Subcutaneous adipose tissue (tissue), 4 donors: ENCODE data around the gene LIN28A. TPM values are rescaled to one million over a fixed set of nuclear protein-coding genes. Genes with fewer than 3 reads are reported as not detected.

Source experiments
- total RNA-seq, 4 donors: library from RNA; depleted of rRNA; stranded (reverse); fragments of >200 nt; gene quantifications; one replicate each; pipeline ENCODE4 v1.1.0, GENCODE V29; 2016
- TF ChIP-seq, protein P1 (sequence below): fragments of 450-650 bp; IDR thresholded peaks from one replicate; pipeline ENCODE4 v1.5.1; 2016; ENCODE audit warnings: low read depth, mild to moderate bottlenecking, control low read depth, antibody characterized with exemption, moderate library complexity

LIN28A gene
- total RNA-seq, 4 donors from 2014 or later = not detected

DNA sequence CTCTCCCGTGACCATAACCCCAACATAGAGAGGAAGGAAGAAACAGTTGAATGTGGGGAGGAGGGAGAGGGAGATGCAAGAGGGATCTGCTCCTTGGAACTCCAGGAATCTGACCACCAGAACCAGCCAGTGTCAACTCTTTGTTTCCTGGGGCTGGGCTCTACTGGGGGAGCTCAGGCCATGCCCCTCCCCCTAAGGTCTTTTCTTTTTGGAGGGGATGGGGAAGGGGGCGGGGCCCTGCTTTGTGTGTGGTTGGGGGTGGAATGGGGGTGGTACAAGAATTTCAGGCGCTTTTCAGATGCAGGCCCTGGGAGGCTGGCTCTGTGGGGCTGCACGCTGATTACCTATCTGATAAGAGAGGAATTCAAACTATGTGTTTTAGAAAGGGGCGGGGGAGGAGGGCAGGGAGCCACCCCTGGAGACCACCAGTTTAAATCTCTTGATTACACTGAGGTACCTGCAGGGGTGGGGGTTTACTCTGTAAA lies 8.3 kb downstream of the LIN28A start:
- TF ChIP-seq, protein P1, sequence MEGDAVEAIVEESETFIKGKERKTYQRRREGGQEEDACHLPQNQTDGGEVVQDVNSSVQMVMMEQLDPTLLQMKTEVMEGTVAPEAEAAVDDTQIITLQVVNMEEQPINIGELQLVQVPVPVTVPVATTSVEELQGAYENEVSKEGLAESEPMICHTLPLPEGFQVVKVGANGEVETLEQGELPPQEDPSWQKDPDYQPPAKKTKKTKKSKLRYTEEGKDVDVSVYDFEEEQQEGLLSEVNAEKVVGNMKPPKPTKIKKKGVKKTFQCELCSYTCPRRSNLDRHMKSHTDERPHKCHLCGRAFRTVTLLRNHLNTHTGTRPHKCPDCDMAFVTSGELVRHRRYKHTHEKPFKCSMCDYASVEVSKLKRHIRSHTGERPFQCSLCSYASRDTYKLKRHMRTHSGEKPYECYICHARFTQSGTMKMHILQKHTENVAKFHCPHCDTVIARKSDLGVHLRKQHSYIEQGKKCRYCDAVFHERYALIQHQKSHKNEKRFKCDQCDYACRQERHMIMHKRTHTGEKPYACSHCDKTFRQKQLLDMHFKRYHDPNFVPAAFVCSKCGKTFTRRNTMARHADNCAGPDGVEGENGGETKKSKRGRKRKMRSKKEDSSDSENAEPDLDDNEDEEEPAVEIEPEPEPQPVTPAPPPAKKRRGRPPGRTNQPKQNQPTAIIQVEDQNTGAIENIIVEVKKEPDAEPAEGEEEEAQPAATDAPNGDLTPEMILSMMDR = no peak

DNA sequence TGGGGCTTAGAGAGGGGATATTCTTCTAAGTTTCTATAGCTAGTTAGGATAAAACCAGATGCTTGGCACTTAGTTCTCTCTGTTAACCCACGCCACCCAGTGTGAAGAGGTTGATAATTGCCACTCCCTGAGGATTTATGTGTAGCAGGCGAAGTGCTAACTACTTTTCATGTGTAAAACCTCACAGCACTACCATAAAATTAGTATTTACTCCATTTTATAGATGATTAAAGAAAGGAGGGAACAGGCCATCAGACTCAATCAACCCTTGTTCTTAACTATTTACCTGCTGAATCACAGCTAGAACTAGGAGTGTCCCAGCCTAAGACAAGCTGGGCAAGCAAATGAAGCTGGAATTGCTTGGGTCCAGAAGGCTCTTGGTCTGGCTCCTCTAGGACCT lies 8.9 kb downstream of the LIN28A start:
- TF ChIP-seq, protein P1 = no peak

DNA sequence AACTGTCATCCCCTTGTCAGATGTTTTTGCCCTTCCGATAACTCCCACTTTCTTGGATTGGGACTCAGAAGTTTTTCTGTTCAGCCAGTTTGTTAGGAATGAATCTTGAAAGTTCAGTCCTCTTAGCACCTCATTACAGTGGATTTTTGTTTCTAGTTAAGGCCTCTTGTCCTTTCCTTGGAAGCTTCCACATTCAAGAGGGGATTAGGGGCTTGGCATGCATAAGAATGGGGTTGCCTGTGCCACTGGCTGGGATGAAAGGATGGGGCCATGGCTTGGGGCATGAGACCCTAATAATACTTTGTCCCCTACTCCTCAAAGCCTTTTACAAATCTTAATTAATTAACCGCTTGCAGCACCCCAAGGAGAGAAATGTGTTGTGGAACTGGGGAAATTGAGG lies 19.1 kb downstream of the LIN28A start:
- TF ChIP-seq, protein P1 = no peak

DNA sequence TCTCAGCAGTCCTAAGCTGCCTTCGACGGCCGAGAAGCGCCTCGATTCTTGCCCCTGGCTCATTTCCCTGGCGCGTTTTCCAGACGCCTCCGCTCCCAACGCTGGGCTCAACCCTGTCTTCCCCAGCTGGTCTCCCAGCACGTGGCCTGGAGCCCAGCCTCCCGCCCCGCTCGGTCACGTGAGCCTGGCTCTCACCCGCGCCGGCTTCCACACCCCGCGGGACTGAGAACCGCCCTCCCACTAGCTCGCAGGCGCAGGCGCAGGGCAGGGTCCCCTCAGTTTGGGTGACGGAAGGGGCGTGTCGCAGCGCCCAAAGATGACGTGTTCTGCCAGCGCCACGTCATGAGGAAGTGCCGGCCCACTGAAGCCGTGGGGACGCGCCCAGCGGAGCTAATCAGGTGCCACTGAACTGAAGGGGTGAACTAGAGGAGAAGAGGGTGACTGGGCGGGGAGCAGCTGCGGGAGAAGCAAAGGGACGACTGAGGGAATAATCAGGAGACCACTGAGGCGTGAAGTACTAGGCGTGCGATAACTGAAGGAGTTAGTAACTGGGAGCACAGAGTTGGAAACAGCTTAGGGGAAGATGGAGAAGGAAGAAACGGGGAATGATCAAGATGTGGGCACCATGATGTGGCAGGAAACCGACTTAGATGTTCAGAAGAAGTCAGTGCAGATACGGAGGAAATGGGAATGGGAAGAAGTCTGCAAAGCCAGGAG lies 21.5 kb downstream of the LIN28A start, which contains the start of gene DHDDS:
DHDDS (plus strand) TSS at position 343 of the 717 bp plus-strand sequence. CDS start 625 bp downstream, outside the sequence.
- TF ChIP-seq, protein P1 = no peak

DNA sequence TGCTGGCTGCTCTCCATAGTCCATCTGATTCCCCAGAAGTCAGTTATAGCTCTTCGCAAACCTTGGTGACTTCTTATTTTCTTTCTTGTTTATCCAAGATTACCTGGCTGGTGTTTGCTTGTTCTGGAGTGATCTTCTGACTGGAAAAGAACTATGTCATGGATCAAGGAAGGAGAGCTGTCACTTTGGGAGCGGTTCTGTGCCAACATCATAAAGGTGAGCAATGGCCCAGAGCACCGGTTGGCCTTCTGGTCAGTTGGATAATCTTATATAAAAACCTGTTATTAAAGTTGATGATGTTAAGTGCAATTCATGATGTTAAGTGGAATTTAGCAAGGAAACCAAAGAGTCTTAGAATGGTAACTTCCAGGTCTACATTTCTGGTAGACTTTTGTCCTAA lies 22.2 kb downstream of the LIN28A start:
- TF ChIP-seq, protein P1 = no peak

DNA sequence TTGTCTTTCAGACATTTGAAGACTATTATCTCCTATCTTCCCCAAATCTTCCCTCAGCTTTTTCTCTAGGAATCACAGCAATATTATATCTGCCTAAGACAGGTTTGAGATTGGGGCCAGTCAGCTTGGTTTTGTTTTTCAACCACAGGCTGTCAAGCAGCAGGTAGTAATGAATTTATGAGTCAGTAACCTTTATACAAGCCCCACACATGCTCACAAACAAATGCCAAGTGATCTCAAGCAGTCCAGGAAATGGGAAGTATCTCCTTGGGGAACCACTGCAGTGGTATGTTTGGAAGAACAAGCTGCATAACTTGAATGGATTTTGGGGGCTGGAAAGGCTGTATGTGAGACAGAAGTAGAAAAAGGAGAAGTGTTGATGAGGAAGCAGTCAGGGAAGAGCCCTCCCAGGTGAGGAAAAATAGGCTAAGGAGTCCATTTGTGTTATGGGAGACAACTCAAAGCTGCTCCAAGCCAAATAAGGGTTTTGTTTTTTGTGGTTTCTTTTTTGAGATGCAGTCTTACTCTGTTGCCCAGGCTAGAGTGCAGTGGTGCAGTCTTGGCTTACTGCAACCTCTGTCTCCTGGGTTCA lies 23.6 kb downstream of the LIN28A start:
- TF ChIP-seq, protein P1 = no peak

DNA sequence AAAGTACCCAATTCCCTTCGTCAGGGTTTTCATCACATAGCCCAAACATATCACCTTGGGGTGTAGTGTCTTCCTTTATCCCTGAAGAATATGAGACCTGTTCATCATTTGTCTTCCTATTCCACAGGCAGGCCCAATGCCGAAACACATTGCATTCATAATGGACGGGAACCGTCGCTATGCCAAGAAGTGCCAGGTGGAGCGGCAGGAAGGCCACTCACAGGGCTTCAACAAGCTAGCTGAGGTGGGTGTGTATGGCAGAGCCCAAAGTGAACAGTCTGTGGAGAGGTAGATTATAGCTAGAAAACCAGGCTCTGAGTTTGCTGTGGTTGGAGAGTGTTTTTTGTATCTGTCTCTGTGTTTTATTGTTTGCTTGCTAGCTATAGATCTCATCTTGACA lies 27.4 kb downstream of the LIN28A start:
- TF ChIP-seq, protein P1 = no peak
